Measurements from ENCODE around the gene SIK3.

- TF ChIP-seq, protein P1, sequence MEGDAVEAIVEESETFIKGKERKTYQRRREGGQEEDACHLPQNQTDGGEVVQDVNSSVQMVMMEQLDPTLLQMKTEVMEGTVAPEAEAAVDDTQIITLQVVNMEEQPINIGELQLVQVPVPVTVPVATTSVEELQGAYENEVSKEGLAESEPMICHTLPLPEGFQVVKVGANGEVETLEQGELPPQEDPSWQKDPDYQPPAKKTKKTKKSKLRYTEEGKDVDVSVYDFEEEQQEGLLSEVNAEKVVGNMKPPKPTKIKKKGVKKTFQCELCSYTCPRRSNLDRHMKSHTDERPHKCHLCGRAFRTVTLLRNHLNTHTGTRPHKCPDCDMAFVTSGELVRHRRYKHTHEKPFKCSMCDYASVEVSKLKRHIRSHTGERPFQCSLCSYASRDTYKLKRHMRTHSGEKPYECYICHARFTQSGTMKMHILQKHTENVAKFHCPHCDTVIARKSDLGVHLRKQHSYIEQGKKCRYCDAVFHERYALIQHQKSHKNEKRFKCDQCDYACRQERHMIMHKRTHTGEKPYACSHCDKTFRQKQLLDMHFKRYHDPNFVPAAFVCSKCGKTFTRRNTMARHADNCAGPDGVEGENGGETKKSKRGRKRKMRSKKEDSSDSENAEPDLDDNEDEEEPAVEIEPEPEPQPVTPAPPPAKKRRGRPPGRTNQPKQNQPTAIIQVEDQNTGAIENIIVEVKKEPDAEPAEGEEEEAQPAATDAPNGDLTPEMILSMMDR (conservative IDR thresholded peaks at IDR 0.05; ENCODE audit: low read depth in 2 of 2): no peak
- no peak for TF ChIP-seq ZNF114 (CRISPR knock-in tag; IDR thresholded peaks at IDR 0.05)
- no peak for TF ChIP-seq JUNB (IDR thresholded peaks at IDR 0.05; ENCODE audit: unreplicated experiment)
- TF ChIP-seq CREB1 (CRISPR knock-in tag; IDR thresholded peaks at IDR 0.05; ENCODE audit: low read depth): no peak
- no peak for TF ChIP-seq EZH2 (IDR thresholded peaks at IDR 0.05; ENCODE audit: low read depth, unreplicated experiment)
- TF ChIP-seq REST (IDR thresholded peaks at IDR 0.05; ENCODE audit: unreplicated experiment): no peak
Measured at GRCh38 chr11:117020869-117021564, 77.2 kb downstream of the SIK3 start.

All from GM23338 (cell line).